Kidney glomerular epithelial cell (primary cell): ENCODE results near the gene CASKIN2.
A peak's percentile ranks its signal among the peaks of the same experiment; 100 is the strongest.
"Not testable (repeated sequence)": the region's sequence is repeated elsewhere in the genome, so short reads cannot be mapped to it uniquely, and the experiment has no call there.

Experiments
- DNase-seq: peaks from one replicate; lab custom pipeline; 2025; lab: John Stamatoyannopoulos, UW

The CASKIN2 gene

GRCh38 chr17:75488693-75489510 is 26.4 kb downstream of the CASKIN2 start:
- DNase-seq = no peak

GRCh38 chr17:75487351-75488070 is 27.8 kb downstream of the CASKIN2 start:
- DNase-seq = no peak

- no peak for DNase-seq
Measured at GRCh38 chr17:75486951-75487350, 28.4 kb downstream of the CASKIN2 start.

GRCh38 chr17:75486151-75486550 is 29.2 kb downstream of the CASKIN2 start:
- no peak for DNase-seq

- DNase-seq = no peak
Measured at GRCh38 chr17:75485688-75486087, 29.6 kb downstream of the CASKIN2 start.

- no peak for DNase-seq
Measured at GRCh38 chr17:75482098-75482942, 33.0 kb downstream of the CASKIN2 start.

- no peak for DNase-seq
Measured at GRCh38 chr17:75481194-75482068, 33.9 kb downstream of the CASKIN2 start.

GRCh38 chr17:75480281-75480680 is 35.1 kb downstream of the CASKIN2 start:
- DNase-seq = no peak

- DNase-seq = no peak
Measured at GRCh38 chr17:75478508-75478907, 36.8 kb downstream of the CASKIN2 start.

GRCh38 chr17:75477490-75477862 is 37.9 kb downstream of the CASKIN2 start:
- DNase-seq = not testable (repeated sequence)

GRCh38 chr17:75476752-75477489 is 38.4 kb downstream of the CASKIN2 start:
- DNase-seq = no peak

- peak; percentile 53 for DNase-seq
Measured at GRCh38 chr17:75476271-75476671, 39.1 kb downstream of the CASKIN2 start.

- DNase-seq = no peak
Measured at GRCh38 chr17:75475851-75476250, 39.5 kb downstream of the CASKIN2 start.

GRCh38 chr17:75475144-75475835 is 40.0 kb downstream of the CASKIN2 start:
- no peak for DNase-seq

- DNase-seq = no peak
Measured at GRCh38 chr17:75474736-75475135, 40.6 kb downstream of the CASKIN2 start.

- no peak for DNase-seq
Measured at GRCh38 chr17:75473246-75473645, 42.1 kb downstream of the CASKIN2 start.

- no peak for DNase-seq
Measured at GRCh38 chr17:75472119-75472518, 43.2 kb downstream of the CASKIN2 start.

- no peak for DNase-seq
Measured at GRCh38 chr17:75471207-75471606, 44.1 kb downstream of the CASKIN2 start.

- DNase-seq = no peak
Measured at GRCh38 chr17:75468779-75469373, 46.5 kb downstream of the CASKIN2 start.

GRCh38 chr17:75468291-75468754 is 47.0 kb downstream of the CASKIN2 start:
- DNase-seq = no peak
